ENCODE data around the gene PEAK3.

DNA sequence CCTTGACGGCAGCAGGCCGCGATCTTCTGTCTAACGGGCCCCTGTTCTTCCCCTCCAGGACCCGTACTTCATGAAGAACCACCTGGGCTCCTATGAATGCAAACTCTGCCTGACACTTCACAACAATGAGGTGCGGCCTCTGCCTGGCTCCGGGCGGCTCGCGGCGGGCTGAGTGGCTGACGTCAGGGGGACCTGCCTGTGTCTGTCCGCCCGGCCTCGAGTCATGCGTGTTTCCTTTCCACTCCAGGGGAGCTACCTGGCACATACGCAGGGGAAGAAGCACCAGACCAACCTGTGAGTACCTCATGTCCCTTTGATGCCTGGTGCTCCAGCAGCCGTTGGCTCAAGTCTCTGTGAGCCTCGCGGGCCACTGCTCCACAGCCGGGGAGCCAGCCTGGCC is 37.5 kb downstream of the PEAK3 start:
- no peak for TF ChIP-seq POLR2A (IDR thresholded peaks at IDR 0.05; ENCODE audit: low read length)
- no peak for TF ChIP-seq GATA1 (IDR thresholded peaks at IDR 0.05; ENCODE audit: low read depth, low read length)
